Measurements from ENCODE around the gene CUEDC1.
"Not testable (repeated sequence)": the region's sequence is repeated elsewhere in the genome, so short reads cannot be mapped to it uniquely, and the experiment has no call there.

Gene CUEDC1

DNA sequence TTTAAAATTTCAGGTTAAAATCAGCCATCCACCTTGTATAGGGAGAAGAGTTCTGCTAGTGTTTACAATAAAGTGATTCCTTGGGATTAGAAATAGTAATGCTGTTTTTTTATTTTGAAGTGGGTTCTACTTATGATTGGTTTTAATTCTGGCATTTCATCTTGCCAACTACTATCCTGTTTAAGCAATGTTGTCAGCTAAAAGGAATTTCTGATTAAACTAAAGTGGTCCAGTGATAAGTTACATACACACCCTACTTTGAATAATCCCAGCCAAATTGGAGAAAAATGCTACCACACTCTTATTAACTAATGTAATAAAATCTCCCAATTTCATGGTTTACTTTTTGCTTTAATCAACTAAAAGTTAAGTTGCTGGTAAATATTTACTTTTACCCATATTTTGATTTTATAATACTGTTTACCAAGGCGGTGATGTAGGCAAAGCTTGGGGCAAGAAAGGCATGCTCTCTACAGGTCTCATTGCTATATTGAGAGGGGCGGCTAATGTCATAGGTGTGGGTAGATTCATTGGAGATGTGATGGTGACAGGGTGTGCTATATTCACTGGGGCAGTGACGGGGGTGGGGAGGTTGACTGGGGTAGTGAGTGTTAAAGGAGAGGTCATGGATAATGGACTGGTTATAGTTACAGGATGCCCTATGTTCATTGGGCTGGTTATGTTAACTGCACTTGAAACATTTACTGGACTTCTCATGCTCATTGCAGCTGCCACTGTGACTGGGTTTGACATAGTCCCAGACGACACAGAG is 19.0 kb upstream of the CUEDC1 start:
- H3K36me3 ChIP-seq (ENCODE audit: control insufficient read depth in 2 of 2, insufficient read depth in 2 of 2, low read length in 2 of 2) = peaks cover 40 to 59% of the 10 kb centered on the region in 2 donors
- H3K4me1 ChIP-seq (ENCODE audit: control insufficient read depth in 2 of 2, insufficient read depth in 2 of 2, low read length in 2 of 2); H3K9me3 ChIP-seq (ENCODE audit: control insufficient read depth in 2 of 2, low read length in 2 of 2); H3K9ac ChIP-seq (ENCODE audit: low read depth in 1 of 2, low read length in 2 of 2); H3K27ac ChIP-seq (ENCODE audit: low read depth in 2 of 2, low read length in 2 of 2); H3K27me3 ChIP-seq (ENCODE audit: control insufficient read depth in 2 of 2, insufficient read depth in 2 of 2, low read length in 2 of 2); H3K4me3 ChIP-seq (ENCODE audit: low read length in 2 of 2): not testable (repeated sequence)

DNA sequence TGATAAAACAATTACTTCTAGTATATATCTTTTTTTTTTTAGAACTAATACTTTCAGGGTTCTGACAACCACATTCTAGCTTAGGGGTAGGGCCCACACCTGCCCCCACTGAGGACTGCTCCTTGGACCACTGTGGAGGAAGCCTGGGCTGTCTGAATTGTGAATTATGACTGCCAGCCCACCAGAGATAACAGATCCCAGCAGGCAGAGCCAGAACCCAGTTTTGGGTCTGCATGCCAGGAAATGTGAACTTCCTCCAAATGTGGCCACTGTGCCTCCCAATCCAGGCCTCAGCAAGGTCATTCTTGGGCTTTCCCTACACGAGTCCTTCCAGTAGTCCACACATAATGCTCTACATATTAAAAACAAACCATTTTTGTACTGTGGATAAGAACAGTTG is 16.9 kb upstream of the CUEDC1 start:
- Histone ChIP-seq H3K9me3 (ENCODE audit: control insufficient read depth in 2 of 2, low read length in 2 of 2) (no peaks in the 10 kb centered on the region), H3K4me3 (ENCODE audit: low read length in 2 of 2) (no peak overlapping the region), H3K9ac (ENCODE audit: low read depth in 1 of 2, low read length in 2 of 2) (no peak overlapping the region), H3K36me3 (ENCODE audit: control insufficient read depth in 2 of 2, insufficient read depth in 2 of 2, low read length in 2 of 2) (peaks cover 30 to 43% of the 10 kb centered on the region in 2 donors), H3K27ac (ENCODE audit: low read depth in 2 of 2, low read length in 2 of 2) (no peak overlapping the region), H3K4me1 (ENCODE audit: control insufficient read depth in 2 of 2, insufficient read depth in 2 of 2, low read length in 2 of 2) (no peaks in the 10 kb centered on the region), H3K27me3 (ENCODE audit: control insufficient read depth in 2 of 2, insufficient read depth in 2 of 2, low read length in 2 of 2) (no peaks in the 10 kb centered on the region)

DNA sequence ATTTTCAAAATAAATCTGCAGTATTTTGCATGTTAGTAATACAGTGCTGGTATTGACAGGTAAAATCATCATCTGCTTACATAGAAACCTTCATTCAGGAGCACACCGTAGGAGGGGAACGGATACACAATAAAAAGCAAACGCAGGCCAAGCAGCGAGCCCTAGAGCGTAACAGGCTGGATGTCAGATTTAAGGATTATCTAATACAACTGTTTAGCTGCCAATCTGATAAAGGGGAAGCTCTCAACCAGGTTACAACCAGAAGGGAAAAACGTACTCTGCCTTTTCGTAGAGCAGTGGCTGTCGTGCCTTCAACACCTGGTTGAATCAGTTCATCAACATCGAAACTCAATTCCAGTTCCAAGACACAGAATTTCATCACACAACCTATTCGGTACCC is 16.4 kb upstream of the CUEDC1 start:
- no peaks in the 10 kb centered on the region for H3K9me3 ChIP-seq (ENCODE audit: control insufficient read depth in 2 of 2, low read length in 2 of 2)
- no peak overlapping the region for H3K27ac ChIP-seq (ENCODE audit: low read depth in 2 of 2, low read length in 2 of 2)
- no peak overlapping the region for H3K4me3 ChIP-seq (ENCODE audit: low read length in 2 of 2)
- no peaks in the 10 kb centered on the region for H3K4me1 ChIP-seq (ENCODE audit: control insufficient read depth in 2 of 2, insufficient read depth in 2 of 2, low read length in 2 of 2)
- H3K36me3 ChIP-seq (ENCODE audit: control insufficient read depth in 2 of 2, insufficient read depth in 2 of 2, low read length in 2 of 2) = peaks cover 24 to 38% of the 10 kb centered on the region in 2 donors
- no peaks in the 10 kb centered on the region for H3K27me3 ChIP-seq (ENCODE audit: control insufficient read depth in 2 of 2, insufficient read depth in 2 of 2, low read length in 2 of 2)
- H3K9ac ChIP-seq (ENCODE audit: low read depth in 1 of 2, low read length in 2 of 2) = no peak overlapping the region

DNA sequence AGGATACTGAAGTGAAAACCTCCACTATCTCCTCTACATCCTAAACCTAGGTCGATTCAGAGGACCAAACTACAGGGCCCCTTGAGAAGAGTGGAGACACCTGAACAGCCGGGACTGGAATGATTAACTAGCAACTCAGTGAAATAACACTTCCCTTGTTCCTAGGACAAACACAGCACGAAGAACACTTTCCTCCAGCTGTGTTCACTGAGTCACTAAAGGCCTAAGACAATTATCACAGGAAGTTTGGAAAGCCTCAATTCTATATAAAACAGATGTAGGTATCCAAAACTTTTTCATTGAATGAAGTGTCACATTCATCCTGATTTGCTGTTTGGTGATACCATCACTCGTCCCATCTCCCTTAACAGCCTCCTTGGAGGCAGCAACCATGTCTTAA is 15.5 kb upstream of the CUEDC1 start:
- Histone ChIP-seq H3K27ac (ENCODE audit: low read depth in 2 of 2, low read length in 2 of 2) (no peak overlapping the region), H3K9me3 (ENCODE audit: control insufficient read depth in 2 of 2, low read length in 2 of 2) (no peaks in the 10 kb centered on the region), H3K9ac (ENCODE audit: low read depth in 1 of 2, low read length in 2 of 2) (no peak overlapping the region), H3K4me1 (ENCODE audit: control insufficient read depth in 2 of 2, insufficient read depth in 2 of 2, low read length in 2 of 2) (no peaks in the 10 kb centered on the region), H3K36me3 (ENCODE audit: control insufficient read depth in 2 of 2, insufficient read depth in 2 of 2, low read length in 2 of 2) (peaks cover 17 to 29% of the 10 kb centered on the region in 2 donors), H3K4me3 (ENCODE audit: low read length in 2 of 2) (no peak overlapping the region), H3K27me3 (ENCODE audit: control insufficient read depth in 2 of 2, insufficient read depth in 2 of 2, low read length in 2 of 2) (no peaks in the 10 kb centered on the region)

DNA sequence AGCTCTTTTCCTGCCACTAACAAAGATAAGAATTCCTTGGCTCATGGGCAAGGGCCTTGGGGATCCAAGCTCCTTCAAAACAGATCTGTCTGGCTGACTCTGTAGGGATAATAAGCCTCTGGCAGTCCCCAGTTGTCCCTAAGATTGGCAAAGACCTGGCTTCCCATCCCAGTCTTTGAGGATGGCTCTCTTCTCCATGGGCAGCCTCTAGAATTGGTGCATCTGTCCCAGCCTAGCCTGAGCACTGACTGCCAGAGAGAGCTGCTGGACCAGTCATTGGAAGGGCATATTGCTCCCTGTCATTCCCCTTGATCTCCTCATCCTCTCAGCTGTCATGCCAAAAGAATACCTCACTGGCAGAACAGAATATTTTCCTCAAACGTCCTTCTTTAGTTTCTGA is 13.2 kb upstream of the CUEDC1 start:
- H3K4me3 ChIP-seq (ENCODE audit: low read length in 2 of 2) = no peak overlapping the region
- no peaks in the 10 kb centered on the region for H3K27me3 ChIP-seq (ENCODE audit: control insufficient read depth in 2 of 2, insufficient read depth in 2 of 2, low read length in 2 of 2)
- H3K36me3 ChIP-seq (ENCODE audit: control insufficient read depth in 2 of 2, insufficient read depth in 2 of 2, low read length in 2 of 2) = peaks cover 3 to 12% of the 10 kb centered on the region in 2 donors
- no peaks in the 10 kb centered on the region for H3K4me1 ChIP-seq (ENCODE audit: control insufficient read depth in 2 of 2, insufficient read depth in 2 of 2, low read length in 2 of 2)
- no peak overlapping the region for H3K9ac ChIP-seq (ENCODE audit: low read depth in 1 of 2, low read length in 2 of 2)
- no peak overlapping the region for H3K27ac ChIP-seq (ENCODE audit: low read depth in 2 of 2, low read length in 2 of 2)
- H3K9me3 ChIP-seq (ENCODE audit: control insufficient read depth in 2 of 2, low read length in 2 of 2) = no peaks in the 10 kb centered on the region

DNA sequence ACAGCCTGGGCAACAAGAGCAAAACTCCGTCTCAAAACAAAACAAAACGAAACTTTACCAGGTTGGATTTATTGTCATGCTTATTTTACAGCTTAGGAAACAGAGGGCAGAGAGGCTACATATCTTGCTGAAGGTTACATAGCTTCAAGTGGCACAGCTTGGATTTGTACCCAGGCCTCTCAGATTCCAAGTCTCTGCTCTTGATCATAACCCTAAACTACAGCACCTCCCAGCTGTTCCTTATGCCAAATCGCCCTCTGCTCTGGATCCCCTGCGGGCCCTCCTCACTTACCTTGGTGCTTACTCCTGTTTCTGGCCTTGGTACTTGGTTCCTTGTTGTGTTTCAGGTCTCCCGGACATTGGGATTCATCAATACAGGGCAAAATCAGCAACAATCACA is 11.7 kb upstream of the CUEDC1 start:
- no peak overlapping the region for H3K27ac ChIP-seq (ENCODE audit: low read depth in 2 of 2, low read length in 2 of 2)
- H3K27me3 ChIP-seq (ENCODE audit: control insufficient read depth in 2 of 2, insufficient read depth in 2 of 2, low read length in 2 of 2) = no peaks in the 10 kb centered on the region
- H3K4me1 ChIP-seq (ENCODE audit: control insufficient read depth in 2 of 2, insufficient read depth in 2 of 2, low read length in 2 of 2) = no peaks in the 10 kb centered on the region

DNA sequence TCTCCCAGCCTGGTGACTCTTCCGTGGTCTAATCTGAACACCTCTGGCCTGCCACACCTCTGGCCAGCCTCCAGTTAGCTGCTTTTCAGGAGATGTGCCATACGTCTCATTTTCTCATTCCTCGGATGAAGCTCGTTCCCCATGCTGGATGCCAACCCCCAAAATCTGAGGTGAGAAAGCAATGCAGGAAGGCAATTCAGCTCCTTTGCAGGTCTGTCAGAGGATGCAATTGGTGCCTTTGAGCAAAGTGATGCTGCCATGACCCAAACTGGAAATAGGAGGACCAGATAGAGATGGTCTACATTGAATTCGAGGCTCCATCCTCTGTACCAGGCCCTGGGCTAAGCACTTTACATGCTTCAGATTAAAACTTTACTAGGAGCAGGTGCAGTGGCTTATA is 11.0 kb upstream of the CUEDC1 start:
- H3K27ac ChIP-seq (ENCODE audit: low read depth in 2 of 2, low read length in 2 of 2) = no peak overlapping the region
- H3K9ac ChIP-seq (ENCODE audit: low read depth in 1 of 2, low read length in 2 of 2) = no peak overlapping the region
- H3K4me1 ChIP-seq (ENCODE audit: control insufficient read depth in 2 of 2, insufficient read depth in 2 of 2, low read length in 2 of 2) = no peaks in the 10 kb centered on the region
- no peaks in the 10 kb centered on the region for H3K36me3 ChIP-seq (ENCODE audit: control insufficient read depth in 2 of 2, insufficient read depth in 2 of 2, low read length in 2 of 2)
- no peaks in the 10 kb centered on the region for H3K9me3 ChIP-seq (ENCODE audit: control insufficient read depth in 2 of 2, low read length in 2 of 2)
- H3K4me3 ChIP-seq (ENCODE audit: low read length in 2 of 2) = no peak overlapping the region
- no peaks in the 10 kb centered on the region for H3K27me3 ChIP-seq (ENCODE audit: control insufficient read depth in 2 of 2, insufficient read depth in 2 of 2, low read length in 2 of 2)

More for the DNA sequence above, 11.7 kb upstream of the CUEDC1 start:
- H3K4me3 ChIP-seq (ENCODE audit: low read length in 2 of 2) = no peak overlapping the region
- no peaks in the 10 kb centered on the region for H3K9me3 ChIP-seq (ENCODE audit: control insufficient read depth in 2 of 2, low read length in 2 of 2)
- peaks cover 0 to 3% of the 10 kb centered on the region in 2 donors for H3K36me3 ChIP-seq (ENCODE audit: control insufficient read depth in 2 of 2, insufficient read depth in 2 of 2, low read length in 2 of 2)
- H3K9ac ChIP-seq (ENCODE audit: low read depth in 1 of 2, low read length in 2 of 2) = no peak overlapping the region

DNA sequence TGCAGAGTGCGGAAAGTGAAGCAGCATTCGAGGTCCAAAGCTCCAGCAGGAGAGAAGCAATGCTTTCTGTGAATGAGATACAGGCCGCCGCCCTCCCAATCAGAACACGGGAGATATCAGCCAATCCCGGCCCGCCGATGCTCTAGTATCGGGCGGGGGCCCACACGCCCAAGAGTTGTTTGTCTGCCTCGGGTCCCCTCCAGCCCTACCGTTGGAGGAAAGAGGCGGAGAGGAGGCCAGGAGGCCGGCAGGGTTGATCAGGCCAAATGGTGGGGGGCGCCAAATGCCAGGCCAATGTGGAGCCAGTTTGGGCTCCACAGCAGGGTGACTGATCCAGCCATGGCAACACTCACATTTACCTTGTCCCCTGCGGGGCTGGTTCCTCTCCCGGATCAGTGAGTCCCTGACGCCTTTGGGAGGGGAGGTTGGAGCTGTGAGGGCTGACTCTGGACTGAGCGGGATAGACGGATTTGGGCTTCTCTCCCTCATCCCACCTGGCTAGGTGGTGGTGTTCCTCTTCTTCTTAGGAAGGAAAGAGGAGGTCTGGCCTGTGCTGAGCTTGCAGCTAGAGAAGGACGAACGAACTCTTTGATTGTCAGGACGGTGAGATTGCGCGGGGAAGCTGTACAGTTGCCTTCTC is 10.4 kb upstream of the CUEDC1 start:
- no peak overlapping the region for H3K9ac ChIP-seq (ENCODE audit: low read depth in 1 of 2, low read length in 2 of 2)
- no peak overlapping the region for H3K27ac ChIP-seq (ENCODE audit: low read depth in 2 of 2, low read length in 2 of 2)

DNA sequence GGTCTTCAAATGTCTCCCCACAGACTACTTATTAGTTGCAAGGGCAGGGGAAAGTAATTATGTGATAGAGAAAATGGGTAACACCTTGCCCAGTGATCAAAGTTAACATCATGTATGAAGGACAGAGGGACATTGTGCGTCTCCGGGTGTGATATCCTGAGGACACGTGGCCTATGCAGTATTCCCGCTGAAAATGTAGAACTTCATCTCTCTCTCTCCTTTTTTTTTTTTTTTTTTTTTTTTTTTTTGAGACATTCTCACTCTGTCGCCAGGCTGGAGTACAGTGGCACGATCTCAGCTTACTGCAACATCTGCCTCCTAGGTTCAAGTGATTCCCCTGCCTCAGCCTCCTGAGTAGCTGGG is 7.9 kb upstream of the CUEDC1 start:
- H3K9me3 ChIP-seq (ENCODE audit: control insufficient read depth in 2 of 2, low read length in 2 of 2) = no peaks in the 10 kb centered on the region
- no peaks in the 10 kb centered on the region for H3K27me3 ChIP-seq (ENCODE audit: control insufficient read depth in 2 of 2, insufficient read depth in 2 of 2, low read length in 2 of 2)
- H3K36me3 ChIP-seq (ENCODE audit: control insufficient read depth in 2 of 2, insufficient read depth in 2 of 2, low read length in 2 of 2) = no peaks in the 10 kb centered on the region
- H3K27ac ChIP-seq (ENCODE audit: low read depth in 2 of 2, low read length in 2 of 2) = no peak overlapping the region
- H3K9ac ChIP-seq (ENCODE audit: low read depth in 1 of 2, low read length in 2 of 2) = no peak overlapping the region
- H3K4me3 ChIP-seq (ENCODE audit: low read length in 2 of 2) = no peak overlapping the region
- H3K4me1 ChIP-seq (ENCODE audit: control insufficient read depth in 2 of 2, insufficient read depth in 2 of 2, low read length in 2 of 2) = no peaks in the 10 kb centered on the region

More for the DNA sequence above, 10.4 kb upstream of the CUEDC1 start:
- H3K36me3 ChIP-seq (ENCODE audit: control insufficient read depth in 2 of 2, insufficient read depth in 2 of 2, low read length in 2 of 2) = no peaks in the 10 kb centered on the region
- H3K27me3 ChIP-seq (ENCODE audit: control insufficient read depth in 2 of 2, insufficient read depth in 2 of 2, low read length in 2 of 2) = no peaks in the 10 kb centered on the region
- no peaks in the 10 kb centered on the region for H3K9me3 ChIP-seq (ENCODE audit: control insufficient read depth in 2 of 2, low read length in 2 of 2)
- H3K4me3 ChIP-seq (ENCODE audit: low read length in 2 of 2) = no peak overlapping the region
- no peaks in the 10 kb centered on the region for H3K4me1 ChIP-seq (ENCODE audit: control insufficient read depth in 2 of 2, insufficient read depth in 2 of 2, low read length in 2 of 2)

DNA sequence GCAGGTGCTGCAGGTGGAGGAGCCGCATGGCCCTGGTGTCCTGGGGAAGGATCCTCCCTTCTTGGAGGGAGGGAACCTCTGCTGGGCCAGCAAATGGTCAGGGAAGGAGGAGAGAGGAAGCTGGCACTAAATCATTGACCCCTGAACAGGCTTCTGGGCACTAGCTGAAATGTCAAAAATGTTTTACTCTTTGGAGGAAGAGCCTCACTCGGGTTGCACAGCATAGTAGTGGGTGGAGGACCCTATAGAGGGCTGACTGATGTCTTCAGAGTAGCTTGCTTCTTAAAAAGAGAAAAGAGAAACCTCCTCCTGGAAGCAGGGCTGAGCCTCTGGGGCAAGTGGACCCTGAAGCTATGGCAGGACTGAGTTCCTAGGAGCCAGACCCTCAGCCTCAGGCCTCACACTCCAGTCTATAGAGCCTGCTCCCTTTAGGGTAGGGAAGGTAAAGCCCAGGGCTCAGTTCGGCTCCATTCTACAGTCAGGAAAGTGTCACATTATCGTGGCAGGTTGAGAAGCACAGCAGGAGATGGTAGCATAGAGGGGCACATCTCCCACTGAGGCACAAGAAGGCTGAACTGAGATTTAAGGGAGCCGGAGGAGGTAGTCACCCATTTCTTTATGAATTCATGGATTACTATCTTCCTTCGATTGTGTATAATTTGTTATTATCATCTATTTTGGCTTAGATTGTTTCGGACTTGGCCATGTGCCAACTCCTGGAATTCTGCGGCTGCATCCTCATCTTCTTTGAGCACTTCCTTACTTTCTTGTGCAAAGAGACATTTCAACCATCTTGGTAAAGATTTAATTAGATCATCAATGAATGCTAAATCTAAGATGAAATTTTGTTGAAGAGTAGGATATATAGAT is 7.3 kb upstream of the CUEDC1 start:
- Histone ChIP-seq H3K9ac (ENCODE audit: low read depth in 1 of 2, low read length in 2 of 2) (no peak overlapping the region), H3K4me1 (ENCODE audit: control insufficient read depth in 2 of 2, insufficient read depth in 2 of 2, low read length in 2 of 2) (no peaks in the 10 kb centered on the region), H3K27ac (ENCODE audit: low read depth in 2 of 2, low read length in 2 of 2) (no peak overlapping the region), H3K27me3 (ENCODE audit: control insufficient read depth in 2 of 2, insufficient read depth in 2 of 2, low read length in 2 of 2) (no peaks in the 10 kb centered on the region), H3K4me3 (ENCODE audit: low read length in 2 of 2) (no peak overlapping the region), H3K9me3 (ENCODE audit: control insufficient read depth in 2 of 2, low read length in 2 of 2) (no peaks in the 10 kb centered on the region), H3K36me3 (ENCODE audit: control insufficient read depth in 2 of 2, insufficient read depth in 2 of 2, low read length in 2 of 2) (no peaks in the 10 kb centered on the region)
